ENCODE measurements around the gene TSHZ1.

DNA sequence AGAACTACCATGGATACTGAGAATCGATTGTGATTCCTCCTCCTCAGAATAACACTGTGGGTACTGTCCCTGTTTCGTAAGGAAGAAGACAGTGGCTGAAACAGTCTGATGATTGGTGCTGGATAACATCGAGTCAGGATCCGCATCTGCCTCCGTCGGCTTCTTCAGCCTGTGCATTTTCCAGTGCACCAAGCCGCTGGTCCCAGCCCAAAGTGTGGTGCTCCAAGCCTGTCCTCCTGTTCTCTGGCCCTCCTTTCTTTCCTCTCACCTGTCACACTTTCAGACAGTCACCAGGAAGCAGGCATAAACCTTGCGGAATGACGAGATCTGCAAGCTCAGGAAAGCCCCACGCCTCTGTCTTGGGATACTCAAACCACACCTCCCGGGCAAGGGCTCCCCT, 32.2 kb upstream of the TSHZ1 start:
- TF ChIP-seq, protein P1, sequence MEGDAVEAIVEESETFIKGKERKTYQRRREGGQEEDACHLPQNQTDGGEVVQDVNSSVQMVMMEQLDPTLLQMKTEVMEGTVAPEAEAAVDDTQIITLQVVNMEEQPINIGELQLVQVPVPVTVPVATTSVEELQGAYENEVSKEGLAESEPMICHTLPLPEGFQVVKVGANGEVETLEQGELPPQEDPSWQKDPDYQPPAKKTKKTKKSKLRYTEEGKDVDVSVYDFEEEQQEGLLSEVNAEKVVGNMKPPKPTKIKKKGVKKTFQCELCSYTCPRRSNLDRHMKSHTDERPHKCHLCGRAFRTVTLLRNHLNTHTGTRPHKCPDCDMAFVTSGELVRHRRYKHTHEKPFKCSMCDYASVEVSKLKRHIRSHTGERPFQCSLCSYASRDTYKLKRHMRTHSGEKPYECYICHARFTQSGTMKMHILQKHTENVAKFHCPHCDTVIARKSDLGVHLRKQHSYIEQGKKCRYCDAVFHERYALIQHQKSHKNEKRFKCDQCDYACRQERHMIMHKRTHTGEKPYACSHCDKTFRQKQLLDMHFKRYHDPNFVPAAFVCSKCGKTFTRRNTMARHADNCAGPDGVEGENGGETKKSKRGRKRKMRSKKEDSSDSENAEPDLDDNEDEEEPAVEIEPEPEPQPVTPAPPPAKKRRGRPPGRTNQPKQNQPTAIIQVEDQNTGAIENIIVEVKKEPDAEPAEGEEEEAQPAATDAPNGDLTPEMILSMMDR (IDR thresholded peaks at IDR 0.05; ENCODE audit: low read depth, low read length) = no peak
- no peak for TF ChIP-seq MAX (IDR thresholded peaks at IDR 0.05; ENCODE audit: low read depth, low read length)
